Esophagus (tissue), 2 donors: ENCODE measurements around the gene AK4. TPM values are rescaled to one million over a fixed set of nuclear protein-coding genes. Genes with fewer than 3 reads are reported as not detected.
"Not testable (repeated sequence)": the region's sequence is repeated elsewhere in the genome, so short reads cannot be mapped to it uniquely, and the experiment has no call there.

ENCODE experiments used
- H3K27ac ChIP-seq, 2 donors: one replicate each; pipeline ENCODE4 v1.5.1; 2013; ENCODE audit warnings: low read depth in 2 of 2, mild to moderate bottlenecking in 2 of 2, inconsistent platforms in 1 of 2, low read length in 1 of 2, moderate library complexity in 1 of 2
- H3K27me3 ChIP-seq, 2 donors: one replicate each; pipeline ENCODE4 v1.6.1; 2013; ENCODE audit warnings: low read length in 2 of 2, control low read depth in 1 of 2, mild to moderate bottlenecking in 1 of 2; ENCODE audit not compliant: insufficient read depth in 2 of 2, control insufficient read depth in 1 of 2
- H3K36me3 ChIP-seq, 2 donors: one replicate each; pipeline ENCODE4 v1.6.1; 2013; ENCODE audit warnings: low read length in 1 of 2; ENCODE audit not compliant: control insufficient read depth in 2 of 2, insufficient read depth in 2 of 2
- H3K4me1 ChIP-seq, 2 donors: one replicate each; pipeline ENCODE4 v1.6.1; 2013; ENCODE audit warnings: low read length in 1 of 2; ENCODE audit not compliant: control insufficient read depth in 2 of 2, insufficient read depth in 2 of 2
- H3K4me3 ChIP-seq, 2 donors: one replicate each; pipeline ENCODE4 v1.5.1; 2013; ENCODE audit warnings: low read length in 2 of 2, mild to moderate bottlenecking in 2 of 2, low read depth in 1 of 2, moderate library complexity in 1 of 2
- H3K9me3 ChIP-seq, 2 donors: one replicate each; pipeline ENCODE4 v1.6.1; 2013; ENCODE audit warnings: mild to moderate bottlenecking in 2 of 2, low read depth in 1 of 2, low read length in 1 of 2, moderate library complexity in 1 of 2; ENCODE audit not compliant: control insufficient read depth in 2 of 2, insufficient read depth in 1 of 2
- WGBS, 2 donors: extraction: QIAGEN DNeasy Blood & Tissue Kit; methylation state at CpG; one replicate each; pipeline ENCODE4 v1.1.7; 2013; 5-methylcytosine and 5-hydroxymethylcytosine counted together
- polyA plus RNA-seq, 2 donors: library from polyadenylated mRNA; stranded (reverse); fragments of 200-250 nt; gene quantifications; one replicate each; pipeline ENCODE4 v1.2.3, GENCODE V29; 2013
- donor health status: healthy with polysubstance abuse.
- donor health status: Bipolar disorder and iron deficiency.

Gene AK4
- polyA plus RNA-seq, 2 donors = 10.8 to 24.0 TPM

- H3K27me3 ChIP-seq = no peaks in the 10 kb centered on the region
- H3K4me1 ChIP-seq = no peaks in the 10 kb centered on the region
- H3K4me3 ChIP-seq = no peak overlapping the region
- WGBS, 2 donors = 53 to 83% methylated on average over 3 of the region's 3 CpGs
- no peaks in the 10 kb centered on the region for H3K9me3 ChIP-seq
- H3K36me3 ChIP-seq = no peaks in the 10 kb centered on the region
- H3K27ac ChIP-seq = no peak overlapping the region
These were observed 88.1 kb downstream of the AK4 start for GRCh38 chr1:65235867-65236805.

DNA sequence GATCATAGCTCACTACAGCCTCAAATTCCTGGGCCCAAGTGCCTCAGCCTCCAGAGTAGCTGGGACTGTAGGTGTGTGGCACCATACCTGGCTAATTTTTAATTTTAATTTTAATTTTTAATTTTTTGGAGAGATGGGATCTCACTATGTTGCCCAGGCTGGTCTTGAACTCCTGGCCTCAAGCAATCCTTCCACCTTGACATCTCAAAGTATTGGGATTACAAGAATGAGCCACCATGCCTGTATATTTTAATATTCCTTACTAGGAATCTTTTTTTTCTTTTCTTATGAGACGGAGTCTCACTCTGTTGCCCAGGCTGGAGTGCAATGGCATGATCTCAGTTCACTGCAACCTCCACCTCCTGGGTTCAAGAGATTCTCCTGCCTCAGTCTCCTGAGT is 89.1 kb downstream of the AK4 start:
- H3K27ac ChIP-seq, H3K4me1 ChIP-seq, H3K27me3 ChIP-seq, H3K9me3 ChIP-seq, H3K36me3 ChIP-seq, H3K4me3 ChIP-seq: not testable (repeated sequence)
- WGBS, 2 donors = 94 to 95% methylated on average over 1 of the region's 1 CpG

GRCh38 chr1:65237503-65237902 is 89.5 kb downstream of the AK4 start:
- no peak overlapping the region for H3K27ac ChIP-seq
- H3K36me3 ChIP-seq = no peaks in the 10 kb centered on the region
- no peaks in the 10 kb centered on the region for H3K27me3 ChIP-seq
- H3K9me3 ChIP-seq = no peaks in the 10 kb centered on the region
- 79 to 86% methylated on average over 4 of the region's 4 CpGs for WGBS, 2 donors
- no peak overlapping the region for H3K4me3 ChIP-seq
- H3K4me1 ChIP-seq = no peaks in the 10 kb centered on the region

DNA sequence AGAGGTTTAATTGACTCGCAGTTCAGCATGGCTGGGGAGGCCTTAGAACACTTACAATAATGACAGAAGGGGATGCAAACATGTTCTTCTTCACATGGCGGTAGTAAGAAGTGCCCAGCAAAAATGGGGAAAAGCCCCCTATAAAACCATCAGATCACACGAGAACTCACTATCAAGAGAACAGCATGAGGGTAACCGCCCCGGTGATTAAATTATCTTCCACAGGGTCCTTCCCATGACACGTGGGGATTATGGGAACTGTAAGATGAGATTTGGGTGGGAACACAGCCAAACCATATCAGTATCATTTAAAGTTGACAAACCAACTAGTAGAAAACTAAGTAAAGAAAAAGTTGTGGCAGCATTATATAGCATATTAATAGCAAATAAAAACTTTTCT is 90.0 kb downstream of the AK4 start:
- 72 to 80% methylated on average over 6 of the region's 6 CpGs for WGBS, 2 donors
- no peaks in the 10 kb centered on the region for H3K9me3 ChIP-seq
- no peaks in the 10 kb centered on the region for H3K36me3 ChIP-seq
- no peaks in the 10 kb centered on the region for H3K27me3 ChIP-seq
- H3K4me3 ChIP-seq = no peak overlapping the region
- H3K27ac ChIP-seq = no peak overlapping the region
- H3K4me1 ChIP-seq = no peaks in the 10 kb centered on the region

DNA sequence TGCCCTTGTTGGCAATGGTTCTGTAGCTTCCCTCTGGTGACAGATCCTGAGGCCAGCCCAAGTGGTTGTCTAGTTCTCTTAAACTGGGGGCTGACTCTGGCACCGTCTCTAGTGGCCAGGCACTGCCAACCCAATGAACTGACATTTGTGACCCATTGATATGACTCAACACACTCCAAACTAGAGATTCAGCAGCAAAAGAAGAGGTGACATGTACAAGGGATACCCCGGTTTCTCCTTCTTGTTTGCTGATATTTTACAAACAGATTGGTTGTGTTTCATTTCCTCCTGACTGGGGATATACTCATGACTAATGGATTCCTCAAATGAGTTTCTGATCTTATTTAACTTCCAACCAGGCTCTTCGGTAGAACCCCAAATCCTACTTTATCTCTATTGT is 95.5 kb downstream of the AK4 start:
- 86 to 88% methylated on average over 3 of the region's 3 CpGs for WGBS, 2 donors
- no peaks in the 10 kb centered on the region for H3K4me1 ChIP-seq
- H3K9me3 ChIP-seq = no peaks in the 10 kb centered on the region
- no peak overlapping the region for H3K4me3 ChIP-seq
- H3K36me3 ChIP-seq = no peaks in the 10 kb centered on the region
- H3K27ac ChIP-seq = no peak overlapping the region
- H3K27me3 ChIP-seq = no peaks in the 10 kb centered on the region

- Histone ChIP-seq H3K27me3 (no peaks in the 10 kb centered on the region), H3K9me3 (no peaks in the 10 kb centered on the region), H3K4me3 (no peak overlapping the region), H3K27ac (no peak overlapping the region), H3K4me1 (no peaks in the 10 kb centered on the region), H3K36me3 (no peaks in the 10 kb centered on the region)
These were observed 97.3 kb downstream of the AK4 start for GRCh38 chr1:65245295-65245694.

DNA sequence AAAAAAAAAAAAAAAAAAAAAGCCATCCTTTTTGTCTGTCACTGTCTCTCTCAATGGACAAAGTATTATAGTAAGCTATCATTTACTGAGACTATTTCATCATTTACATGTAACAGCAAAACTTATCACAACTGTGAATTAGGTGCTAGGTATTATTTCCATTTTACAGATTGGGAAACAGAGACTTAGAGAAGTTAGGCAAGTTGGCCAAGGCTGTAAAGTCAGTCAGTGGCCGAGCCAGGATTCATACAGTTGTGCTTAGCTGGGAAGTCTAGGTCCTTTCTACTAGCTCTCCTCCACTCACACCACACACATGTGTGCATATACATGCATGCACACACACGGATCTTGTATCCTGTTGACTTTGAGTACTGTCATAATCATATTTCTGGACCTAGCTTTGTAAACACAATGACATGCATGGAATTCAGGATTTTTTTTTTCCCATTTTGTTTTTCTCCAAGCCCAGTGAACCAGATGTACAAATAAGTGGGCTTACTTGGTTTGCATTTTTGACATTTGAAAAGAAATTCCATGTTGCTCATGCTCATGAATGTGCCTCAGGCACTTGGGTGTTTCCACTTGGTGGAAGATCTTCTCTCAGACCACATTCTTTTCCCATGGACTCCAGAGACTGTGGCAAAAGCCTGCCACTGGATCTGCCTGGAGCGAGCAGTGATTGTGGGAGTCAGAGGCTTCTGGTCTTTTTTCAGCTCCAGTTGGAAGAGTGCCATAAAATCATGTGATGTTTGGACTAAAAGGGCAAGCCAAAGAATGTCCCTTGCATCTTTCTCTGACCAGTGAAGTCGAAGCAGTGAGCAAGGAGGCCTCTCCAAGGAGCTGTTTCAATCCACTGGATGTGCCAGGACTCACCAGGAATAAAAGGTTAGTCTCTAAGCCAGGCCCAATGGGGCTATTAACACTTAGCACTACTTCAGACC is 99.7 kb downstream of the AK4 start:
- Histone ChIP-seq H3K36me3 (no peaks in the 10 kb centered on the region), H3K27me3 (no peaks in the 10 kb centered on the region), H3K27ac (no peak overlapping the region), H3K9me3 (no peaks in the 10 kb centered on the region), H3K4me3 (no peak overlapping the region), H3K4me1 (no peaks in the 10 kb centered on the region)
- WGBS, 2 donors = 56 to 57% methylated on average over 4 of the region's 4 CpGs

- Histone ChIP-seq H3K36me3 (no peaks in the 10 kb centered on the region), H3K27me3 (no peaks in the 10 kb centered on the region), H3K27ac (no peak overlapping the region), H3K9me3 (no peaks in the 10 kb centered on the region), H3K4me1 (peaks cover 0 to 5% of the 10 kb centered on the region in 2 donors), H3K4me3 (no peak overlapping the region)
- whole genome bisulfite sequencing, 2 donors = 85 to 88% methylated on average over 2 of the region's 2 CpGs
These were observed 102.8 kb downstream of the AK4 start for GRCh38 chr1:65250826-65251225.

GRCh38 chr1:65253800-65254319 is 105.9 kb downstream of the AK4 start:
- Histone ChIP-seq H3K4me1 (peaks cover 0 to 5% of the 10 kb centered on the region in 2 donors), H3K36me3 (no peaks in the 10 kb centered on the region), H3K4me3 (peak overlapping the region; percentile 63 to 69), H3K27me3 (no peaks in the 10 kb centered on the region), H3K27ac (no peak overlapping the region), H3K9me3 (no peaks in the 10 kb centered on the region)
- 2 to 3% methylated on average over 15 of the region's 15 CpGs for WGBS, 2 donors
